ENCODE data around the gene EPS15.
"Not testable (repeated sequence)": the region's sequence is repeated elsewhere in the genome, so short reads cannot be mapped to it uniquely, and the experiment has no call there.

- TF ChIP-seq, protein P1, sequence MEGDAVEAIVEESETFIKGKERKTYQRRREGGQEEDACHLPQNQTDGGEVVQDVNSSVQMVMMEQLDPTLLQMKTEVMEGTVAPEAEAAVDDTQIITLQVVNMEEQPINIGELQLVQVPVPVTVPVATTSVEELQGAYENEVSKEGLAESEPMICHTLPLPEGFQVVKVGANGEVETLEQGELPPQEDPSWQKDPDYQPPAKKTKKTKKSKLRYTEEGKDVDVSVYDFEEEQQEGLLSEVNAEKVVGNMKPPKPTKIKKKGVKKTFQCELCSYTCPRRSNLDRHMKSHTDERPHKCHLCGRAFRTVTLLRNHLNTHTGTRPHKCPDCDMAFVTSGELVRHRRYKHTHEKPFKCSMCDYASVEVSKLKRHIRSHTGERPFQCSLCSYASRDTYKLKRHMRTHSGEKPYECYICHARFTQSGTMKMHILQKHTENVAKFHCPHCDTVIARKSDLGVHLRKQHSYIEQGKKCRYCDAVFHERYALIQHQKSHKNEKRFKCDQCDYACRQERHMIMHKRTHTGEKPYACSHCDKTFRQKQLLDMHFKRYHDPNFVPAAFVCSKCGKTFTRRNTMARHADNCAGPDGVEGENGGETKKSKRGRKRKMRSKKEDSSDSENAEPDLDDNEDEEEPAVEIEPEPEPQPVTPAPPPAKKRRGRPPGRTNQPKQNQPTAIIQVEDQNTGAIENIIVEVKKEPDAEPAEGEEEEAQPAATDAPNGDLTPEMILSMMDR (IDR thresholded peaks at IDR 0.05): not testable (repeated sequence)
- not testable (repeated sequence) for TF ChIP-seq POLR2A (IDR thresholded peaks at IDR 0.05)
These were observed 44.0 kb downstream of the EPS15 start for GRCh38 chr1:51474832-51475620.
